ENCODE data around the gene WIZ. TPM values are rescaled to one million over a fixed set of nuclear protein-coding genes. Genes with fewer than 3 reads are reported as not detected.

Gene WIZ
- polyA plus RNA-seq, 12 donors, result 20.6 to 41.1 (median 25.5) TPM; not detected in 1

GRCh38 chr19:15374796-15375440, 74.8 kb downstream of the WIZ start:
- DNase-seq, result no peak

GRCh38 chr19:15374105-15374651, 75.6 kb downstream of the WIZ start:
- DNase-seq, result no peak

GRCh38 chr19:15373644-15374043, 76.1 kb downstream of the WIZ start:
- DNase-seq, result no peak

GRCh38 chr19:15372891-15373301, 76.9 kb downstream of the WIZ start:
- no peak for DNase-seq

- no peak for DNase-seq
Measured at GRCh38 chr19:15372470-15372869, 77.3 kb downstream of the WIZ start.

GRCh38 chr19:15371786-15372380, 77.9 kb downstream of the WIZ start:
- no peak for DNase-seq

- no peak for DNase-seq
Measured at GRCh38 chr19:15371119-15371518, 78.6 kb downstream of the WIZ start.

Other genes starting within 250 kb of the WIZ start
- 100 to 1,000 TPM; 102 to 178 (median 124) TPM for gene NOTCH3, start 249.0 kb downstream of the WIZ start, polyA plus RNA-seq (ENCODE audit: insufficient read length in 12 of 12)
- 1 to 10 TPM in 2 of 12 donors, under 1 TPM in 8, not detected in 2; 0.28 to 6.5 (median 0.51) TPM for gene EPHX3, start 217.5 kb downstream of the WIZ start, polyA plus RNA-seq (ENCODE audit: insufficient read length in 12 of 12)
- 10 to 100 TPM in 11 of 12 donors, not detected in 1; 32.9 to 69.3 (median 37.9) TPM for gene BRD4, start 117.4 kb downstream of the WIZ start, polyA plus RNA-seq (ENCODE audit: insufficient read length in 12 of 12)
- 10 to 100 TPM in 11 of 12 donors, not detected in 1; 15.6 to 29.7 (median 20.1) TPM for gene AKAP8, start 70.2 kb downstream of the WIZ start, polyA plus RNA-seq (ENCODE audit: insufficient read length in 12 of 12)
- gene AKAP8L, start 31.0 kb downstream of the WIZ start, polyA plus RNA-seq (ENCODE audit: insufficient read length in 12 of 12), result 10 to 100 TPM in 11 of 12 donors, not detected in 1; 51.0 to 97.8 (median 76.5) TPM
- gene RASAL3, start 14.6 kb upstream of the WIZ start, polyA plus RNA-seq (ENCODE audit: insufficient read length in 12 of 12), result 1 to 10 TPM in 7 of 12 donors, under 1 TPM in 4, not detected in 1; 0.66 to 4.9 (median 1.0) TPM
- under 1 TPM in 1 of 12 donors, not detected in 11; 0.26 TPM for gene PGLYRP2, start 29.5 kb upstream of the WIZ start, polyA plus RNA-seq (ENCODE audit: insufficient read length in 12 of 12)
- gene CYP4F22, start 58.6 kb upstream of the WIZ start, polyA plus RNA-seq (ENCODE audit: insufficient read length in 12 of 12), result 1 to 10 TPM in 2 of 12 donors, under 1 TPM in 1, not detected in 9; 0.32 to 1.8 (median 1.5) TPM
- gene CYP4F8, start 165.3 kb upstream of the WIZ start, polyA plus RNA-seq (ENCODE audit: insufficient read length in 12 of 12), result under 1 TPM in 1 of 12 donors, not detected in 11; 0.06 TPM
- 1 to 10 TPM in 1 of 12 donors, under 1 TPM in 8, not detected in 3; 0.08 to 1.2 (median 0.20) TPM for gene CYP4F3, start 190.9 kb upstream of the WIZ start, polyA plus RNA-seq (ENCODE audit: insufficient read length in 12 of 12)
- gene CYP4F12, start 223.1 kb upstream of the WIZ start, polyA plus RNA-seq (ENCODE audit: insufficient read length in 12 of 12), result 1 to 10 TPM in 4 of 12 donors, under 1 TPM in 7, not detected in 1; 0.20 to 9.4 (median 0.73) TPM

Data from muscle of arm (tissue), 12 donors.